ENCODE measurements around the gene TMEM94. TPM values are rescaled to one million over a fixed set of nuclear protein-coding genes. Genes with fewer than 3 reads are reported as not detected.

The TMEM94 gene
- total and polyA plus RNA-seq, 2 of the 13 experiments (the other 11 are each of a cell fraction or from before 2014, with no cell fraction given) = 32.6 to 134 TPM

GRCh38 chr17:75526555-75527270, 70.3 kb downstream of the TMEM94 start:
- no peak overlapping the region for H2AFZ ChIP-seq (ENCODE audit: low read length)
- ATAC-seq = peak; percentile 2; the same call in 2 of the 3 replicates
- TF ChIP-seq, protein P1, sequence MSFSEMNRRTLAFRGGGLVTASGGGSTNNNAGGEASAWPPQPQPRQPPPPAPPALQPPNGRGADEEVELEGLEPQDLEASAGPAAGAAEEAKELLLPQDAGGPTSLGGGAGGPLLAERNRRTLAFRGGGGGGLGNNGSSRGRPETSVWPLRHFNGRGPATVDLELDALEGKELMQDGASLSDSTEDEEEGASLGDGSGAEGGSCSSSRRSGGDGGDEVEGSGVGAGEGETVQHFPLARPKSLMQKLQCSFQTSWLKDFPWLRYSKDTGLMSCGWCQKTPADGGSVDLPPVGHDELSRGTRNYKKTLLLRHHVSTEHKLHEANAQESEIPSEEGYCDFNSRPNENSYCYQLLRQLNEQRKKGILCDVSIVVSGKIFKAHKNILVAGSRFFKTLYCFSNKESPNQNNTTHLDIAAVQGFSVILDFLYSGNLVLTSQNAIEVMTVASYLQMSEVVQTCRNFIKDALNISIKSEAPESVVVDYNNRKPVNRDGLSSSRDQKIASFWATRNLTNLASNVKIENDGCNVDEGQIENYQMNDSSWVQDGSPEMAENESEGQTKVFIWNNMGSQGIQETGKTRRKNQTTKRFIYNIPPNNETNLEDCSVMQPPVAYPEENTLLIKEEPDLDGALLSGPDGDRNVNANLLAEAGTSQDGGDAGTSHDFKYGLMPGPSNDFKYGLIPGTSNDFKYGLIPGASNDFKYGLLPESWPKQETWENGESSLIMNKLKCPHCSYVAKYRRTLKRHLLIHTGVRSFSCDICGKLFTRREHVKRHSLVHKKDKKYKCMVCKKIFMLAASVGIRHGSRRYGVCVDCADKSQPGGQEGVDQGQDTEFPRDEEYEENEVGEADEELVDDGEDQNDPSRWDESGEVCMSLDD (CRISPR knock-in tag; IDR thresholded peaks at IDR 0.05; ENCODE audit: borderline replicate concordance) = no peak
- TF ChIP-seq, protein P2, sequence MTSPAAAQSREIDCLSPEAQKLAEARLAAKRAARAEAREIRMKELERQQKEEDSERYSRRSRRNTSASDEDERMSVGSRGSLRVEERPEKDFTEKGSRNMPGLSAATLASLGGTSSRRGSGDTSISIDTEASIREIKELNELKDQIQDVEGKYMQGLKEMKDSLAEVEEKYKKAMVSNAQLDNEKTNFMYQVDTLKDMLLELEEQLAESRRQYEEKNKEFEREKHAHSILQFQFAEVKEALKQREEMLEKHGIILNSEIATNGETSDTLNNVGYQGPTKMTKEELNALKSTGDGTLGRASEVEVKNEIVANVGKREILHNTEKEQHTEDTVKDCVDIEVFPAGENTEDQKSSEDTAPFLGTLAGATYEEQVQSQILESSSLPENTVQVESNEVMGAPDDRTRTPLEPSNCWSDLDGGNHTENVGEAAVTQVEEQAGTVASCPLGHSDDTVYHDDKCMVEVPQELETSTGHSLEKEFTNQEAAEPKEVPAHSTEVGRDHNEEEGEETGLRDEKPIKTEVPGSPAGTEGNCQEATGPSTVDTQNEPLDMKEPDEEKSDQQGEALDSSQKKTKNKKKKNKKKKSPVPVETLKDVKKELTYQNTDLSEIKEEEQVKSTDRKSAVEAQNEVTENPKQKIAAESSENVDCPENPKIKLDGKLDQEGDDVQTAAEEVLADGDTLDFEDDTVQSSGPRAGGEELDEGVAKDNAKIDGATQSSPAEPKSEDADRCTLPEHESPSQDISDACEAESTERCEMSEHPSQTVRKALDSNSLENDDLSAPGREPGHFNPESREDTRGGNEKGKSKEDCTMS (CRISPR knock-in tag; conservative IDR thresholded peaks at IDR 0.05) = no peak
- TF ChIP-seq SOX6 (IDR thresholded peaks at IDR 0.05) (no peak), SOX6 (CRISPR knock-in tag; IDR thresholded peaks at IDR 0.05) (0 out of 2 replicates have a peak, but pooled peaks have one; percentile 18), FOXO4 (CRISPR knock-in tag; conservative IDR thresholded peaks at IDR 0.05) (0 out of 2 replicates have a peak, but pooled peaks have one; percentile 77), ZBTB38 (CRISPR knock-in tag; IDR thresholded peaks at IDR 0.05) (0 out of 2 replicates have a peak, but pooled peaks have one; percentile 28), PRDM4 (CRISPR knock-in tag; IDR thresholded peaks at IDR 0.05; ENCODE audit: borderline replicate concordance) (no peak), ZHX1 (CRISPR knock-in tag; IDR thresholded peaks at IDR 0.05; ENCODE audit: low read depth) (no peak), PAX8 (CRISPR knock-in tag; IDR thresholded peaks at IDR 0.05; ENCODE audit: borderline replicate concordance) (peak; percentile 74; the same call in 1 of the 2 replicates)

More at GRCh38 chr17:75526555-75527270, 70.3 kb downstream of the TMEM94 start:
- Histone ChIP-seq H4K20me1 (ENCODE audit: insufficient read depth, low read length) (peaks cover 7% of the 10 kb centered on the region; the same call in 1 of the 2 replicates), H3K4me2 (ENCODE audit: low read depth, low read length) (peak overlapping the region; percentile 82), H3K9ac (ENCODE audit: insufficient read depth, low read depth, low read length) (peak overlapping the region; percentile 63), H3K4me3 (replicated peaks in 1 of 3; ENCODE audit: insufficient read depth in 1 of 3, low read depth in 2 of 3, low read length in 3 of 3) (peak overlapping the region; percentile 80 to 95 (median 85)), H3K4me1 (ENCODE audit: insufficient read depth, low read length) (peaks cover 21% of the 10 kb centered on the region), H3K9me3 (ENCODE audit: low read length) (no peaks in the 10 kb centered on the region), H3K27me3 (ENCODE audit: control insufficient read depth in 1 of 2, insufficient read depth in 2 of 2, low read length in 2 of 2) (no peaks in the 10 kb centered on the region), H3K27ac (ENCODE audit: extremely low read length, insufficient read depth, low read length) (peak overlapping the region; percentile 72), H3K79me2 (ENCODE audit: insufficient read depth, low read length) (peaks cover 20% of the 10 kb centered on the region), H3K36me3 (replicated peaks in 1 of 2; ENCODE audit: control insufficient read depth in 1 of 2, insufficient read depth in 2 of 2, low read length in 2 of 2) (peaks cover 3 to 27% of the 10 kb centered on the region in 2 experiments; a peak in 4 of 5 replicates)
- in situ Hi-C loops (cut with HindIII; ENCODE audit: extremely low pct_ligation_motif_present, low pct_unique_long_range_greater_than_20kb) = no loop called here
- CTCF ChIA-PET (ENCODE audit: low intra/inter-chr PET ratio, low total read pairs) = interaction anchor here (2.7 kb wide), 1 partner anchor 11 kb away, joined by 26 read pairs; the partner anchor contains the start of genes CASKIN2 and TSEN54
- no peak for FAIRE-seq
- no peak for DNase-seq (ENCODE audit: low spot score)
- POLR2A ChIA-PET = interaction anchor here (0.5 to 3.0 kb wide), 12 partner anchors 9 to 184 kb away, joined by 3 to 18 read pairs (median 6); partner anchors contain the start of gene TSEN54
- intact Hi-C loops (cut with micrococcal nuclease; ENCODE audit: unreplicated experiment) = loop anchor here (5.0 kb wide), 1 partner anchor 61 kb away; the partner anchor contains the start of gene MYO15B
- no TSS peak for BruUV-seq (replicated peaks)
- WGBS (ENCODE audit: low lambda C conversion rate) = 24% methylated on average over 13 of the region's 13 CpGs

All from HepG2 (cell line).